ENCODE data around the gene A2M. TPM values are rescaled to one million over a fixed set of nuclear protein-coding genes. Genes with fewer than 3 reads are reported as not detected.

Gene A2M
- total RNA-seq, 1 experiment from 2014 or later, result 1.2 TPM

DNA sequence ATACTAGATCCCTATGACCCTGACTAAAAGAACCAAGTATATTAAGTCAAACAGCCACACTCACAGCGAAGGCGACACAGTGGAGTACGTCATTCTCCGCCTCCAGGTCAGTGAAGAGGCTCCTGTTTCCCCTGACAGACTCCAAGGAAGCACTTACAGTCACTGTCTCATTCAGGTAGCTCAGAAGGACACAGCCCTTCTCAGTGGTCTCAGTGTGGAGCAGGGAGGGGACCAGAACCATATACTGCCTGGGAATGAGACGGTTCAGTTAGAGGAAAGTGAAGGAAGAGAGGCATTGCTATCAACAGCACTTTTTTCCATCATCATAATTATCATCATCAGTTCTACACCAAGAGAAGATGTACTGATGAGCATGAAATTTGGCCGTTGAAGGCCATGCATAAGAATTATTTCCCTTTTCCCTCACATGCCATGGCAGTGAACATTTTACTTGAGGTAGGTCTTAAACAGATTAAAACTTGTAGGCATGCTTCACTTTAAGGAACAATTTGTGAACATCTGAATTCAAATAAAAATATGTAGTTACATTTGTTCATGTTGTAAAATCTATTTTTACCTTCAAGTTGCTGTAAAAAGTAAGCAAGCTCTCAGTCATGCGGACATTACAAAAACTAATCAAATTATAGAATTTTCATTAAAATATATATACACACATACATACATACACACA lies 2.3 kb downstream of the A2M start:
- Histone ChIP-seq H3K4me2 (ENCODE audit: insufficient read depth, insufficient read length, low read length) (no peak overlapping the region), H3T11ph (ENCODE audit: low read length) (no peak overlapping the region), H2BK120ac (ENCODE audit: low read depth, low read length, poor library complexity, severe bottlenecking) (no peak overlapping the region), H4K8ac (replicated peaks; ENCODE audit: insufficient read length, low read depth, low read length) (no peak overlapping the region), H3K14ac (ENCODE audit: insufficient read depth, low read length) (no peak overlapping the region), H2AK5ac (ENCODE audit: insufficient read length, low read length) (no peak overlapping the region), H3K79me2 (ENCODE audit: insufficient read depth, low read length) (no peaks in the 10 kb centered on the region), H3K23ac (ENCODE audit: insufficient read length, low read depth, low read length) (no peak overlapping the region), H2AFZ (ENCODE audit: low read length) (no peak overlapping the region), H3K4me1 (ENCODE audit: insufficient read depth, low read length) (peaks cover 4% of the 10 kb centered on the region; the same call in 1 of the 2 replicates), H3K23me2 (ENCODE audit: insufficient read length, low read depth, low read length, poor library complexity, severe bottlenecking) (no peaks in the 10 kb centered on the region), H2BK12ac (ENCODE audit: insufficient read length, low read depth, low read length) (no peak overlapping the region), H4K91ac (ENCODE audit: insufficient read length, low read depth, low read length) (no peak overlapping the region), H3K79me1 (ENCODE audit: insufficient read depth, low read depth, low read length, poor library complexity, severe bottlenecking) (no peaks in the 10 kb centered on the region), H2BK15ac (ENCODE audit: low read depth, low read length) (no peak overlapping the region), H3K18ac (ENCODE audit: insufficient read length, low read depth, low read length) (no peak overlapping the region), H4K5ac (ENCODE audit: insufficient read length, low read depth, low read length) (no peak overlapping the region), H3K56ac (ENCODE audit: insufficient read length, low read depth, low read length) (no peak overlapping the region), H3K9me3 (ENCODE audit: control insufficient read depth, low read depth, low read length) (no peaks in the 10 kb centered on the region), H3K9ac (ENCODE audit: extremely low read depth, insufficient read length, low read length) (no peak overlapping the region), H2BK20ac (ENCODE audit: low read depth, low read length, poor library complexity, severe bottlenecking) (no peak overlapping the region), H4K20me1 (ENCODE audit: control insufficient read depth, insufficient read depth, insufficient read length) (no peaks in the 10 kb centered on the region), H3K4ac (ENCODE audit: low read depth, low read length) (no peak overlapping the region), H3K27me3 (ENCODE audit: insufficient read depth, low read length) (no peaks in the 10 kb centered on the region), H2BK5ac (ENCODE audit: insufficient read length, low read length) (no peak overlapping the region), H3K27ac (ENCODE audit: insufficient read length, low read depth, low read length) (no peak overlapping the region)
- Mint-ChIP-seq H3K4me1 (peaks cover 16 to 18% of the 10 kb centered on the region in 2 experiments), H3K4me3 (no peak overlapping the region), H3K36me3 (ENCODE audit: insufficient read depth in 1 of 3, low read depth in 3 of 3) (no peaks in the 10 kb centered on the region), H3K27me3 (ENCODE audit: low read depth) (no peaks in the 10 kb centered on the region), H3K9me3 (no peaks in the 10 kb centered on the region), H3K27ac (no peak overlapping the region)
- TF ChIP-seq CTCF (conservative IDR thresholded peaks at IDR 0.05), result no peak
- no peak for DNase-seq
- WGBS (ENCODE audit: extremely low coverage, insufficient read length, low lambda C conversion rate), result no CpG with 5 or more reads among the region's 7 CpGs

Measured in H9 (cell line).